Measurements from ENCODE around the gene DMWD.
"Not testable (repeated sequence)": the region's sequence is repeated elsewhere in the genome, so short reads cannot be mapped to it uniquely, and the experiment has no call there.

The DMWD gene

DNA sequence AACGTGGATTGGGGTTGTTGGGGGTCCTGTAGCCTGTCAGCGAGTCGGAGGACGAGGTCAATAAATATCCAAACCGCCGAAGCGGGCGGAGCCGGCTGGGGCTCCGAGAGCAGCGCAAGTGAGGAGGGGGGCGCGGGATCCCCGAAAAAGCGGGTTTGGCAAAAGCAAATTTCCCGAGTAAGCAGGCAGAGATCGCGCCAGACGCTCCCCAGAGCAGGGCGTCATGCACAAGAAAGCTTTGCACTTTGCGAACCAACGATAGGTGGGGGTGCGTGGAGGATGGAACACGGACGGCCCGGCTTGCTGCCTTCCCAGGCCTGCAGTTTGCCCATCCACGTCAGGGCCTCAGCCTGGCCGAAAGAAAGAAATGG lies 22.8 kb downstream of the DMWD start:
- DNase-seq, result peak; percentile 56

GRCh38 chr19:45768984-45769782 lies 23.5 kb downstream of the DMWD start, which contains the start of gene SIX5:
Gene SIX5, minus strand, starts transcription at chr19:45769252. Its CDS starts 408 bp downstream, at chr19:45768844.
- DNase-seq, result peak; percentile 92

DNA sequence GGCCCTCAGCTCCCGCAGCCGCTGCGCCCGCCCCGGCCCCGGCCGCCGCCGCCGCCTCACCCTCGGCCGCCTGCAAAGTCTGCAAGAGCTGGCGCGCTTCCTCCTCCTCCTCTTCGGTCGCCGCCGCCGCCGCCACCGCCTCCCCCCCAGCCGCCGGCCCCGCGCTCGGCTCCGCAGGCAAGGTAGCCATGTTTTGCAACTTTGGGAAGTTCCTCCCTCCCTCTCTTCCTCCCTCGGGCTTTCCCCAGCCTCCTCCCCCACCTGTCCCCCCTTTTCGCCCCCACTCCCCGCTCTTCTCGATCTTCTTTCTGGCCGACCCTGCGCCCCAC lies 24.0 kb downstream of the DMWD start:
- DNase-seq, result no peak

GRCh38 chr19:45767881-45768654 lies 24.6 kb downstream of the DMWD start:
- DNase-seq, result peak; percentile 17

GRCh38 chr19:45767410-45767880 lies 25.2 kb downstream of the DMWD start:
- peak; percentile 60 for DNase-seq

GRCh38 chr19:45766869-45767346 lies 25.7 kb downstream of the DMWD start:
- DNase-seq, result no peak

DNA sequence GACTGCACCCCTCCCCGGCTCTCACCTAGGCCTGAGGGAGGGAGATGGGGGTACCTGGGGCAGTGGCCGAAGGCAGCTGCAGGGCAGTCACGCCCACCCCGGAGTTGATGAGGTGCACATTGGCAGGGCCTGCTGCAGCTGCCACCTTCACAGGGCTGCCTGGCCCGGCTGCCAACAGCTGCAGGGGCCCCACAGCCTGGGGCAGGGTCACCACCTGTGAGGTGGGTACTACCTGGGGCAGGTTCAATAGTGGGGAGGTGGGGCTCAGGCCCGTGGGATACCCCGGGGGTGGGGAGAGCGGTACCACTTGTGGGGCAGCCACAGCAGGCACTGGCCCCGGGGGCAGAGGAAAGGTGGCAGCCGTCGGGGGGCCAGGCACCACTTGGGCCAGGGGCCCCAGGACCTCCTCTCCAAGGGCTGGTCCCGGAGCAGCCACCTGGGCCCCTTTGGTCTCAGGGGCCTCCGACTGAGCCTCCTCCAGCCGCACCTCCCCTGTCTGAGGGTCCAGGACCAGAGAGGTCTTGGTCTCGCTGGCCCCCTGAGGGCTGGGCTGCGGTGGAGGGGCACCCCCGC lies 26.3 kb downstream of the DMWD start:
- no peak for DNase-seq

DNA sequence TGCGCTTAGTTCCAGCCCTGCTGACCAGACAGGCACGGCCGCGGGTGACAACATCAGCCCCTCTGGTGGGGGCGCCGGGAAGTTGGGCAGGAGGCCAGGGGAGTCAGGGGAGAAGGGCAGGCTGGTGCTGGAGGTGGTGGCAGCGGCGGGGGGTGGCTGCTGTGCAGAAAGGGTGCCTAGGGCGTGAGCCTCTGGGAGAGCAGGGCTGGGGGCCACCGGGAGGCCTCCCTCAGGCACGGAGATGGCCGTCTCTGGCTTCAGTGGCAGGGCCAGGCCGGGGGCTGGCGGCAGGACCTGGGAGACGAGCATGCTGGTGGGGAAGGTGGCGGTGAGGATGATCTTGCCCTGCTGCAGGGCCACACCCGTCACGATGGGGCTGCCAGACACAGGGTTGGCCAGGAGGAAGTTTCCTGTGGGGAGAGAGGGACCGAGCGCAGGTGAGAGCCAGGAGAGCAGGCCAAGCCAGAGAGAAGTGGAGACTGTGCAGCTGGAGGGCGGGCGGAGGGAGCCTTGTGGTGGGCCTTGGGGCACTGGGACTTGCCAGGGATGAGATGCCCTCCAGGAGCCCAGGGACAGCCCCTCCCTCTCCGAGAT lies 26.8 kb downstream of the DMWD start:
- DNase-seq, result no peak

DNA sequence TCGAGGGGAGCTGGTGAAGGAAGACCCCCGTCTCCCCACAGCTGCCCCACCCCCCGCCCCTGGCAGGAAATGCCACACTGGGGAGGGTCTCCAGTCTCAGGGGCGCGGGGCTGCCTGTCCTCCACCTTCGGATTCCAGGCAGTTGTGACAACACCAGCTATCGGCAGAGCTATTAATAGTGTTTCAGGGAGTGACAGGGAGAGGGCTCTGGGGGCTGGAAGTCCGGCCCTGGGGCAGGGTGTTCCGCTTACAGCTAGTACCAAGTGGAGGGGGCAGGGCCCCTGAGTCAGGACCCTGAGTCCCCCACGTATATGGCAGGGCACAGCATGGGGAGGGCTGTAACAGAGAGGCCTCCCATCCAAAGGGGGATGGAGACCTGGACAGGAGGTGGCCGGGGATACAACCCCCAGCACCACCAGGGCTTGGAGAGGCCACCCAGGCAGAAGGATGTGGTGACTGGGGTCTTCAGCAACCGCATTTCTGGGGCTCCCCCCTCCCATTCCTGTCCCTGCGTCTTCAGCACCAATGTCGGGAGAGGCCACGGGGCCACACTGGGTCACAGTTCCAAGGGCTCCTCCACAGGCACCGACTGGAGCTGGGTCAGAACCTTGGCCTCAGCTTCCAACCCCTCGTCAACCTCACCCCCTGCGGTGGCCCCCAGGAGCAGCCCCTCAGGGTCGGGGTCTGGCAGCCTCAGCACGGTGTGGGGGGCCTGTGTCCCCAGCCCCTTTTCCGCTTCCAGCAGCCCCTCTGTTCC lies 27.5 kb downstream of the DMWD start:
- no peak for DNase-seq

DNA sequence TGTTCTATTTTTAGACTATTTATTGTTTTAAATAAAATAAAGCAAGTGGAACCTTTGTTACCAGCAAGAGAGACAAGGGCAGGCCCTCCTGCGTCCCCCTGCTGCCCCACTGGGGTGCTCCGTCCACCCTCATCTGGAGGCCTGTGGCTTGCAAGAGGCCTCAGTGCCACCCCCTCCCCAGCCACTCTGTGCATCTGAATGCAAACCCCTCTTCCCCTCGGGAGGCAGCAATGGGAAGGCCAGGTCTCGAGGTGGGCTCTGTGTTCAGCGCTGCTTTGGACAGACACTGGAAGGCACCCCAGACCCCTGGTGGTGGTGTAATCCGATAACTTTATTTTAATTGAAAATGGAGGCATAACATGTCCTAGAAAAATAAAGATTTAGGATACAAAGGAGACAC lies 28.2 kb downstream of the DMWD start:
- DNase-seq, result no peak

- DNase-seq, result no peak
Observed at GRCh38 chr19:45763691-45764294, 28.9 kb downstream of the DMWD start.

- no peak for DNase-seq
Observed at GRCh38 chr19:45762870-45763631, 29.6 kb downstream of the DMWD start.

GRCh38 chr19:45761714-45762113 lies 30.9 kb downstream of the DMWD start:
- DNase-seq, result no peak

GRCh38 chr19:45758921-45759320 lies 33.7 kb downstream of the DMWD start:
- no peak for DNase-seq

- no peak for DNase-seq
Observed at GRCh38 chr19:45757695-45758094, 35.0 kb downstream of the DMWD start.

DNA sequence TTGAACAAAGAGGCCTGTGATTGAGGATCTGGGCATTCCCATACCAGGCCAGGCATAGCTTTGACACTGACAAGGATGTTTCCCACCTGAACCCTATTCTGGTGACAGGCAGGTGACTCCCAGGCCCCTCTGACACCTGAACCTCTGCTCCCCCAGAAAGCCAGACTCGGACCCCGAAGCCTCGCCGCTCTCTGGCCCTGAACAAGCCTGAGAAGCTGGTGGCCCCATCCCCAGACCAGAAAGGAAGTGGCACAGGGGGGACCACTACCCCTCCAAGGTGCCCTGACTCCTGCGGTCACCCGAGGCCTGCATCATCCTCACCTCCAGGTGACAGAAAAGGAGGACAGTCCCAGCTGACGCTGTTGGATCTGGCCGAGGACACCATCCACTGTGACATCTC lies 38.3 kb downstream of the DMWD start:
- no peak for DNase-seq

GRCh38 chr19:45753548-45753947 lies 39.1 kb downstream of the DMWD start:
- DNase-seq, result no peak

GRCh38 chr19:45752639-45753038 lies 40.0 kb downstream of the DMWD start:
- DNase-seq, result peak; percentile 35

DNA sequence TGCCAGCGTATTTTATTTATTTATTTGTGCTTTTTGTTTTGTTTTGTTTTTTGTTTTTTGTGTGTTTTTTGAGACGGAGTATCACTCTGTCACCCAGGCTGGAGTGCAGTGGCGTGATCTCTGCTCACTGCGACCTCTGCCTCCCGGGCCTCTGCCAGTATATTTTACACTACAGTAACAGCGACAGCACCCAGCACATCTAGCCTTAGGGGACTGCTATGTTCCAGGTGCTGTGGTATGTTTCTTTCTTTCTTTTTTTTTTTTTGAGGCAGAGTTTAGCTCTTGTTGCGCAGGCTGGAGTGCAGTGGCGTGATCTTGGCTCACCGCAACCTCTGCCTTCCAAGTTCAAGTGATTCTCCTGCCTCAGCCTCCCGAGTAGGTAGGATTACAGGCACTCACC lies 41.2 kb downstream of the DMWD start:
- DNase-seq, result not testable (repeated sequence)

DNA sequence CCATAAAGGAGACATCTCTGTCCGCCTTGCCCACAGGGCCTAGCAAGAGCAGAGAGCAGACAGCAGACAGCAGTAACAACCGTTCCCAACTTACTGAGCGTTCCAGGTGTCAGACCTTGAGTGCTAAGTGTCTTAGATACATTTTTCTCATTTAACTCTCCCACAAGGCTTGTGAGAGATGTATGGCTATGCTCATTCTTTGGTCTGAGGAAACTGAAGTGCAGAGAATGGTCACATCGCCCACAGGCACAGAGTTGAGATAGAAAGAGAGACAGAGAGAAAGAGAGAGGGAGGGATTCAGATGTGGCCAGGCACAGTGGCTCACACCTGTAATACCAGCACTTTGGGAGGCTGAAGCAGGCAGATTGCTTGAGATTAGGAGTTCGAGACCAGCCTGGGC lies 45.1 kb downstream of the DMWD start:
- no peak for DNase-seq

- no peak for DNase-seq
Observed at GRCh38 chr19:45746866-45747265, 45.8 kb downstream of the DMWD start.

Data from NCI-H2171 treated with DMSO at 0.1 percent for 48 hours (cell line).